OCI-LY3 (cell line): ENCODE measurements around the gene MREG.

Experiments used
- H2AFZ ChIP-seq: fragments of 200-600, 300-600 bp; shearing (Covaris generic); 2 replicates; pipeline ENCODE4 v1.6.0; 2014; ENCODE audit warnings: antibody characterized with exemption, low read depth, low read length
- H3K27ac ChIP-seq: fragments of 200-600, 300-600 bp; sonication (generic); 2 replicates; pipeline ENCODE4 v1.5.1; 2014; ENCODE audit warnings: mild to moderate bottlenecking, low read length, moderate library complexity, mixed read lengths
- H3K27me3 ChIP-seq: fragments of 200-600, 300-600 bp; sonication (generic); 2 replicates; pipeline ENCODE4 v1.6.1; 2014; ENCODE audit warnings: low read depth, low read length, mixed read lengths
- H3K36me3 ChIP-seq: fragments of 200-600, 300-600 bp; sonication (generic); replicated peaks from 2 replicates; pipeline ENCODE3; 2014; ENCODE audit warnings: low read depth, low read length, mixed read lengths
- H3K4me1 ChIP-seq: fragments of 300-600, 200-600 bp; sonication (generic); 2 replicates; pipeline ENCODE4 v1.6.1; 2014; ENCODE audit warnings: low read length, mixed read lengths
- H3K4me2 ChIP-seq: fragments of 200-600, 300-600 bp; sonication (generic); 2 replicates; pipeline ENCODE4 v1.6.1; 2014; ENCODE audit warnings: low read length, mixed read lengths
- H3K4me3 ChIP-seq: fragments of 300-600, 200-600 bp; sonication (generic); 2 replicates; pipeline ENCODE4 v1.5.1; 2014; ENCODE audit warnings: antibody characterized with exemption, mild to moderate bottlenecking, low read length, moderate library complexity
- H3K79me2 ChIP-seq: fragments of 300-600, 200-600 bp; shearing (Covaris generic); 2 replicates; pipeline ENCODE4 v1.6.1; 2014; ENCODE audit warnings: mild to moderate bottlenecking, low read length, mixed read lengths
- H3K9ac ChIP-seq: fragments of 300-600, 200-600 bp; shearing (Covaris generic); 2 replicates; pipeline ENCODE4 v1.6.0; 2014; ENCODE audit warnings: mild to moderate bottlenecking, low read length, moderate library complexity
- H3K9me3 ChIP-seq: fragments of 200-600, 300-600 bp; shearing (Covaris generic); 2 replicates; pipeline ENCODE4 v1.6.1; 2014; ENCODE audit warnings: low read length, mixed read lengths; ENCODE audit not compliant: insufficient read depth
- H4K20me1 ChIP-seq: fragments of 200-600, 300-600 bp; sonication (generic); 2 replicates; pipeline ENCODE4 v1.6.1; 2016; ENCODE audit warnings: low read length, mixed read lengths; ENCODE audit not compliant: insufficient read depth
- CTCF ChIP-seq: fragments of 200-600, 300-600 bp; sonication (generic); IDR thresholded peaks from 2 replicates; pipeline ENCODE4 v1.5.1; 2014; ENCODE audit warnings: antibody characterized with exemption, low read length, low read depth
- EZH2phosphoT487 ChIP-seq: fragments of 200-600 bp; shearing (Covaris generic); IDR thresholded peaks from 2 replicates; pipeline ENCODE4 v1.6.1; 2018; ENCODE audit warnings: antibody characterized with exemption, mixed run types, low read depth

MREG gene

GRCh38 chr2:216034065-216034464 is 20.7 kb upstream of the MREG start:
- H3K9ac ChIP-seq = peak overlapping the region; percentile 80
- H3K4me2 ChIP-seq = peak overlapping the region; percentile 70
- H2AFZ ChIP-seq = no peak overlapping the region
- peaks cover 4% of the 10 kb centered on the region for H3K36me3 ChIP-seq
- H3K4me1 ChIP-seq = peaks cover 56% of the 10 kb centered on the region
- no peaks in the 10 kb centered on the region for H3K79me2 ChIP-seq
- H3K9me3 ChIP-seq = no peaks in the 10 kb centered on the region
- peak overlapping the region; percentile 67 for H3K4me3 ChIP-seq
- peak overlapping the region; percentile 99 for H3K27ac ChIP-seq
- peak; percentile 75 for TF ChIP-seq CTCF
- no peak for TF ChIP-seq EZH2phosphoT487
- no peaks in the 10 kb centered on the region for H3K27me3 ChIP-seq
- H4K20me1 ChIP-seq = no peaks in the 10 kb centered on the region

GRCh38 chr2:216033403-216033802 is 20.1 kb upstream of the MREG start:
- Histone ChIP-seq H3K79me2 (no peaks in the 10 kb centered on the region), H2AFZ (no peak overlapping the region), H3K36me3 (peaks cover 4% of the 10 kb centered on the region), H3K9me3 (no peaks in the 10 kb centered on the region), H3K4me1 (peaks cover 56% of the 10 kb centered on the region), H3K9ac (peak overlapping the region; percentile 80), H3K27me3 (no peaks in the 10 kb centered on the region), H3K4me2 (peak overlapping the region; percentile 70), H4K20me1 (no peaks in the 10 kb centered on the region), H3K4me3 (peak overlapping the region; percentile 67), H3K27ac (peak overlapping the region; percentile 99)
- TF ChIP-seq EZH2phosphoT487 = no peak
- TF ChIP-seq CTCF = no peak

- Histone ChIP-seq H3K79me2 (no peaks in the 10 kb centered on the region), H3K4me1 (peaks cover 56% of the 10 kb centered on the region), H3K27me3 (no peaks in the 10 kb centered on the region), H4K20me1 (no peaks in the 10 kb centered on the region), H3K9ac (peak overlapping the region; percentile 80), H3K36me3 (peaks cover 4% of the 10 kb centered on the region), H3K4me2 (peak overlapping the region; percentile 70), H2AFZ (no peak overlapping the region), H3K9me3 (no peaks in the 10 kb centered on the region), H3K27ac (peak overlapping the region; percentile 99), H3K4me3 (peak overlapping the region; percentile 67)
- TF ChIP-seq EZH2phosphoT487 = no peak
- TF ChIP-seq CTCF = no peak
These were observed 18.8 kb upstream of the MREG start for GRCh38 chr2:216031960-216032689.

- Histone ChIP-seq H3K27me3 (no peaks in the 10 kb centered on the region), H2AFZ (no peak overlapping the region), H3K4me3 (peak overlapping the region; percentile 26; the same call in 1 of the 2 replicates), H3K79me2 (no peaks in the 10 kb centered on the region), H3K36me3 (peaks cover 4% of the 10 kb centered on the region), H3K9ac (peak overlapping the region; percentile 46; the same call in 1 of the 2 replicates), H3K4me1 (peaks cover 56% of the 10 kb centered on the region), H4K20me1 (no peaks in the 10 kb centered on the region), H3K27ac (peak overlapping the region; percentile 99), H3K9me3 (no peaks in the 10 kb centered on the region), H3K4me2 (peak overlapping the region; percentile 50)
- TF ChIP-seq CTCF (no peak), EZH2phosphoT487 (no peak)
These were observed 16.9 kb upstream of the MREG start for GRCh38 chr2:216030216-216030615.
